GM13976 (cell line): ENCODE data around the gene STK32B.
"Not testable (repeated sequence)": the region's sequence is repeated elsewhere in the genome, so short reads cannot be mapped to it uniquely, and the experiment has no call there.

Experiments used
- DNase-seq: peaks from one replicate; pipeline ENCODE4 v3.0.0; 2012; ENCODE audit warnings: low spot score
- in situ Hi-C: fragments of 300-500 bp; cut with MboI; formaldehyde crosslinking; loops from one replicate; pipeline ENCODE4 v1.12.0; 2022; ENCODE audit warnings: low sequenced_read_pairs, mixed read lengths, inconsistent platforms; ENCODE audit not compliant: unreplicated experiment
- TF ChIP-seq, protein P1 (sequence below): IDR thresholded peaks from 2 replicates; pipeline ENCODE4 v1.5.1; 2012; ENCODE audit warnings: borderline replicate concordance, mild to moderate bottlenecking; ENCODE audit not compliant: insufficient read depth; ENCODE audit errors: extremely low read depth, missing control alignments, control extremely low read depth

The STK32B gene

DNA sequence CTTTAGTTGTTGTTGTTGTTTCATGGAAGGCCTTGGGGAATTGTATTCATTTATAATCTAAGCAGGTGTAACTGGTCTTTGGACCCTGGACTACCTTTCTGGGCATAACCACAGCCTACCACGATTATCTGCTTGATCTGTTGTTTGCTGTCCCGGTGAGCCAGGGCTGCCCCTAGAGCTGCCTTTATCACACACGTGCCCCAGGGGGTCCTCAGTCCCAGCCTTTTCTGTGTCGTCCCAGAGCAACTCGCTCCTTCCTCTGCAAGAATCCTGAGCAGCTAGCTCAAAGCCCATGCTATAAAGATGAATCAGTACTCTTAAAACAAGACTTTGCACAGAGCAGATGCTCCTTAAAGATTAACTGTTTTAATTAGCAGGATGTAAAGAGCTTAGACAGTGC lies 383.9 kb downstream of the STK32B start:
- in situ Hi-C loops: no loop called here
- no peak for DNase-seq
- TF ChIP-seq, protein P1, sequence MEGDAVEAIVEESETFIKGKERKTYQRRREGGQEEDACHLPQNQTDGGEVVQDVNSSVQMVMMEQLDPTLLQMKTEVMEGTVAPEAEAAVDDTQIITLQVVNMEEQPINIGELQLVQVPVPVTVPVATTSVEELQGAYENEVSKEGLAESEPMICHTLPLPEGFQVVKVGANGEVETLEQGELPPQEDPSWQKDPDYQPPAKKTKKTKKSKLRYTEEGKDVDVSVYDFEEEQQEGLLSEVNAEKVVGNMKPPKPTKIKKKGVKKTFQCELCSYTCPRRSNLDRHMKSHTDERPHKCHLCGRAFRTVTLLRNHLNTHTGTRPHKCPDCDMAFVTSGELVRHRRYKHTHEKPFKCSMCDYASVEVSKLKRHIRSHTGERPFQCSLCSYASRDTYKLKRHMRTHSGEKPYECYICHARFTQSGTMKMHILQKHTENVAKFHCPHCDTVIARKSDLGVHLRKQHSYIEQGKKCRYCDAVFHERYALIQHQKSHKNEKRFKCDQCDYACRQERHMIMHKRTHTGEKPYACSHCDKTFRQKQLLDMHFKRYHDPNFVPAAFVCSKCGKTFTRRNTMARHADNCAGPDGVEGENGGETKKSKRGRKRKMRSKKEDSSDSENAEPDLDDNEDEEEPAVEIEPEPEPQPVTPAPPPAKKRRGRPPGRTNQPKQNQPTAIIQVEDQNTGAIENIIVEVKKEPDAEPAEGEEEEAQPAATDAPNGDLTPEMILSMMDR: no peak

DNA sequence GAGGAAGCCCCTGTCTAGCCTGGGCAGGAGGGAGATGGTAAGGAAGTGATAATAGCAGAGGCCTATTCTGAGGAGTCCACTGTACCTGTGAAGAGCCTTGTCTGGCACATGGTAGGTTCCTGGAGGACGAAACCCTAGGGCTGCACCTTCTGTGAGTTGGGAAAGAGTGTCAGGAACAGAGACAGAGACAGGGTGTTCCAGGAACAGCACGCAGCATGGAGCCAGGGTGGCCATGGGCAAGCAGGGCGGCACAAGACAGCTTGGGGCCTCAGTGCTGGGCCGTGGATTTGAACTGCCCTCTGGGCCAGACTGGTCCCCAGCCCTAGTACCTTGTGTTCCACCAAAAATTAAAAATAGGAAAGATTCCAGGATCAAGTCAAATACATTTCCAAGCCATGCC lies 384.5 kb downstream of the STK32B start:
- TF ChIP-seq, protein P1: no peak
- in situ Hi-C loops: no loop called here
- no peak for DNase-seq

DNA sequence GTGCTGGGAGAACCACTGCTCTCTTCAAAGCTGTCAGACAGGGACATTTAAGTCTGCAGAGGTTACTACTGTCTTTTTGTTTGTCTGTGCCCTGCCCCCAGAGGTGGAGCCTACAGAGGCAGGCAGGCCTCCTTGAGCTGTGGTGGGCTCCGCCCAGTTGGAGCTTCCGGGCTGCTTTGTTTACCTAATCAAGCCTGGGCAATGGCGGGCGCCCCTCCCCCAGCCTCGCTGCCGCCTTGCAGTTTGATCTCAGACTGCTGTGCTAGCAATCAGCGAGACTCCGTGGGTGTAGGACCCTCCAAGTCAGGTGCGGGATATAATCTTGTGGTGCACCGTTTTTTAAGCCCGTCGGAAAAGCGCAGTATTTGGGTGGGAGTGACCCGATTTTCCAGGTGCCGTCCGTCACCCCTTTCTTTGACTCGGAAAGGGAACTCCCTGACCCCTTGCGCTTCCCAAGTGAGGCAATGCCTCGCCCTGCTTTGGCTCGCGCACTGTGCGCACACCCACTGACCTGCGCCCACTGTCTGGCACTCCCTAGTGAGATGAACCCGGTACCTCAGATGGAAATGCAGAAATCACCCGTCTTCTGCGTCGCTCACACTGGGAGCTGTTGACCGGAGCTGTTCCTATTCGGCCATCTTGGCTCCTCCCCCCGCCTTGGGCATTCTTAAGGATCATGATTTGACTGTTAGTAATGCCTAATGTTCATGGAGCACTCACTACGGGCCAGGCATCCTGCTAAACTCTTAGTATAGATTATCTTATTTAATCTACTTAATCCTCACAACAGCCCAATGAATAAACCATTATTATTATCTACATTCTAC lies 392.9 kb downstream of the STK32B start:
- in situ Hi-C loops, DNase-seq: not testable (repeated sequence)

DNA sequence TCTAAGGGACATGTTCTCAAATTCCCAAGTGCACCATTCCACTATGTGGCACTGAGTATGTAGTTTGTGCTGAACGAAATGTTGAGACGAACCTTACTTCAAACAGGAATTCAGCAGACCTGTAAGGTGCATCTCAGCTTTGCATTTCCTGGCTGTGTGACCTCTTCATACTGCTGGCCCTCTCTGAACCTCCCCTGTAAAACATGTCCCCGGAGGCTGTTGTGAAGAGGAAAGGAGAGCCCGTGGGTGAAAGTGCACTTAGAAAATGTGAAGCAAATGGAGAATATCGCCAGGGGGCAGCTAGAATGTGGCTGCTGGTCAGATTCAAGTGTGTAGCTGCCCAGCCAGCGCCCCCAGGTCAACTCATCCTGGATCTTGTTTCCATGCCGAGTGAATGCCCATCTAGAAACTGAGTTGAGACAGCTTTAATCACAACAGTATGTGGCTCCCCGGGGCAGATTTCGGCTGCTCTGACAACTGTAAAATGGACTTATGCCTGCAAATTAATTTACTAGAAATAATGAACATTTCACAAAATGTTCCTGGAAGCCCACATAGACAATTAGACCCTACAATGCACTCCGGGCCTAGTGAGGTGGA lies 393.7 kb downstream of the STK32B start:
- in situ Hi-C loops: no loop called here
- TF ChIP-seq, protein P1: no peak
- no peak for DNase-seq

DNA sequence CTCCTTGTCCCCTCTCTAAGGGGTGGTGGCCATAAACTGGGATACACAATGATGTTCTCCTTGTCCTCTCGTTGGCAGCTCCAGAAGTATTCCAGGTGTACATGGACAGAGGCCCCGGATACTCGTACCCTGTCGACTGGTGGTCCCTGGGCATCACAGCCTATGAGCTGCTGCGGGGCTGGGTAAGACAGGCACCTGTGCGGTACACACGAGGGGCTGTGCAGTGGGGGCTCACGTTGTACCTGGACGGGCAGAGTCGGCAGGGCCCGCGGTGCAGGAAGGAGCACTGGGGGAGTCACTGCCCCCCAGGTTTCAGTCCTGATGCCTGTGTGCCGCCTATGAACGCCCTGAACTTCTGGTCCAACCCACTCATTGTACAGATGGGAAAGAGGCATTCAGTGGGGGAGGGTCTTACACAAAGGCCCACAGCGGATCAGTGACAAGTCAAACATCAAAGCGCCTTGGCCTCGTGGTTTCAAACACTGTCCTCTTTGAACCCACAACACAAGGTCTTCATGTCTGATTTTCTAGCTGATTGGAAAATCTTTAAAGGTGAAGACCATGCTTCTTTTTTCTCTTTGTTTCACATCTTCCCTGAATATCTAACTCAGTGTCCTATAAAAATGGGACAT lies 395.4 kb downstream of the STK32B start:
- in situ Hi-C loops: no loop called here
- TF ChIP-seq, protein P1: no peak
- no peak for DNase-seq

DNA sequence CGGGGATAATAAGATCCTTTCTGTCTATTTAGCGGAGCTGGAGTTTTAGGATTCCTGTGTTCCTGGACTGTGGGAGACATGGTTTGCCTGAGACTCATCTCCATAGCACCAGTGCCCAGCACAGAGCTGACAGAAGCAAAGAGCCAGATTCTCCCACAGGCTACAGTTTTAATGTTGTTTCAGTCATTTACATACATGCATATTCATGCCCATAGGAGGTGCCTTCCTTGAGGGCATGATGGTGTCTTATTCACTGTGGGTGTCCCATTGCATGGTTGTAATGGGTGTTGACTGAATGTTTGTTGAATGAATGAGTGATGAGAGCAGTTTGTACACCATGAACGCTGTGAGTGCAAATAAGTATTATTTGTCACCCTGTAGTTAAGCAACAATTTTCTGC lies 396.5 kb downstream of the STK32B start:
- TF ChIP-seq, protein P1: no peak
- no peak for DNase-seq
- in situ Hi-C loops: no loop called here

DNA sequence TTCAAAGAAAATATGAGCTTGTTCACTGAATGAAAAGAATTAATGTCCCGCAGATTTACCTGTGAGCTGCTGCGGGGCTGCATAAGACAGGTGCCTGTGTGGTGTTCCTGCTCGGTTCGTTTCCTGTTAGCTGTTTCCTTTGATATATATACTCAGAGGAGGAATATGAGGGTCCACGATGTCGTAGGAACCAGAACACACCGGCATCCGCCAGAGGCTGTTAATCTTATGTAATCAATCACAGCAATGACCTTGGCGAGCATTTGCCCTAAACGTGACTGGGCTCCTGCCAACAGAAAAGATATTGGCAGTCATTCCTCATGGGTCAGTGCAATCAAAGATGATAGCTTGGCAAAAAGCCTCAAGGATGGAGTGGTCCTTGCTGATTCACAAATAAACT lies 396.9 kb downstream of the STK32B start:
- in situ Hi-C loops: no loop called here
- DNase-seq: no peak

More for the DNA sequence above, 396.9 kb downstream of the STK32B start:
- TF ChIP-seq, protein P1: no peak
